GM18868 (cell line): ENCODE data around the gene STXBP2.
"Not testable (repeated sequence)": the region's sequence is repeated elsewhere in the genome, so short reads cannot be mapped to it uniquely, and the experiment has no call there.

Source experiments
- ATAC-seq: cut with Tn5 transposase; IDR thresholded peaks from one replicate; pipeline ENCODE4 v1.9.1; 2021; ENCODE audit warnings: mild to moderate bottlenecking, moderate library complexity; ENCODE audit not compliant: unreplicated experiment

STXBP2 gene

GRCh38 chr19:7631577-7631976 is 5.3 kb upstream of the STXBP2 start:
- no peak for ATAC-seq

- no peak for ATAC-seq
Observed at GRCh38 chr19:7632340-7633203, 4.3 kb upstream of the STXBP2 start.

GRCh38 chr19:7633698-7634097 is 3.2 kb upstream of the STXBP2 start, which contains the start of gene PCP2:
Gene PCP2, minus strand, starts transcription at chr19:7633719. Its CDS starts 262 bp downstream, at chr19:7633457.
- ATAC-seq: no peak

- no peak for ATAC-seq
Observed at GRCh38 chr19:7635670-7636069, 1.2 kb upstream of the STXBP2 start.

- ATAC-seq: no peak
Observed at GRCh38 chr19:7636317-7636690, 606 bp upstream of the STXBP2 start.

GRCh38 chr19:7637374-7638256 is 705 bp downstream of the STXBP2 start:
- no peak for ATAC-seq

- ATAC-seq: no peak
Observed at GRCh38 chr19:7638802-7639465, 2.0 kb downstream of the STXBP2 start.

GRCh38 chr19:7639863-7640348 is 3.0 kb downstream of the STXBP2 start:
- ATAC-seq: no peak

GRCh38 chr19:7640803-7641202 is 3.9 kb downstream of the STXBP2 start:
- ATAC-seq: no peak

GRCh38 chr19:7641290-7642276 is 4.7 kb downstream of the STXBP2 start:
- no peak for ATAC-seq

- ATAC-seq: no peak
Observed at GRCh38 chr19:7642295-7643030, 5.6 kb downstream of the STXBP2 start.

- no peak for ATAC-seq
Observed at GRCh38 chr19:7643031-7643415, 6.1 kb downstream of the STXBP2 start.

- ATAC-seq: not testable (repeated sequence)
Observed at GRCh38 chr19:7643629-7644549, 7.0 kb downstream of the STXBP2 start.

GRCh38 chr19:7644550-7644877 is 7.6 kb downstream of the STXBP2 start:
- no peak for ATAC-seq

GRCh38 chr19:7645163-7645562 is 8.3 kb downstream of the STXBP2 start:
- ATAC-seq: no peak

- no peak for ATAC-seq
Observed at GRCh38 chr19:7645656-7646425, 8.9 kb downstream of the STXBP2 start.

- ATAC-seq: no peak
Observed at GRCh38 chr19:7646426-7646700, 9.5 kb downstream of the STXBP2 start.

GRCh38 chr19:7647156-7647555 is 10.2 kb downstream of the STXBP2 start:
- no peak for ATAC-seq
